Kidney epithelial cell (primary cell): ENCODE measurements around the gene CD248. TPM values are rescaled to one million over a fixed set of nuclear protein-coding genes. Genes with fewer than 3 reads are reported as not detected.
A peak's percentile ranks its signal among the peaks of the same experiment; 100 is the strongest.

ENCODE experiments used
- DNase-seq: peaks from one replicate; pipeline ENCODE4 v3.0.0-alpha.2; 2010; ENCODE audit warnings: low read depth
- H3K27me3 ChIP-seq: 2 replicates; pipeline ENCODE4 v1.6.0; 2011; ENCODE audit warnings: low read length; ENCODE audit not compliant: control insufficient read depth, insufficient read depth
- H3K36me3 ChIP-seq: 2 replicates; pipeline ENCODE4 v1.5.1; 2011; ENCODE audit warnings: low read length; ENCODE audit not compliant: control insufficient read depth, insufficient read depth
- H3K4me3 ChIP-seq: 2 replicates; pipeline ENCODE4 v1.5.1; 2011; ENCODE audit warnings: low read depth, mild to moderate bottlenecking, control low read depth, low read length
- total RNA-seq: library from RNA; depleted of rRNA; stranded (reverse); fragments of >200 nt; gene quantifications from 2 replicates; pipeline ENCODE4 v1.2.3, GENCODE V29; 2015
- TF ChIP-seq, protein P1 (sequence below): IDR thresholded peaks from 2 replicates; pipeline ENCODE4 v1.5.1; 2011; ENCODE audit warnings: mild to moderate bottlenecking, moderate library complexity, low read length, control low read depth, inconsistent platforms; ENCODE audit not compliant: insufficient read depth, poor library complexity, severe bottlenecking

The CD248 gene
- total RNA-seq, 1 donor from 2014 or later: 0.17 TPM

DNA sequence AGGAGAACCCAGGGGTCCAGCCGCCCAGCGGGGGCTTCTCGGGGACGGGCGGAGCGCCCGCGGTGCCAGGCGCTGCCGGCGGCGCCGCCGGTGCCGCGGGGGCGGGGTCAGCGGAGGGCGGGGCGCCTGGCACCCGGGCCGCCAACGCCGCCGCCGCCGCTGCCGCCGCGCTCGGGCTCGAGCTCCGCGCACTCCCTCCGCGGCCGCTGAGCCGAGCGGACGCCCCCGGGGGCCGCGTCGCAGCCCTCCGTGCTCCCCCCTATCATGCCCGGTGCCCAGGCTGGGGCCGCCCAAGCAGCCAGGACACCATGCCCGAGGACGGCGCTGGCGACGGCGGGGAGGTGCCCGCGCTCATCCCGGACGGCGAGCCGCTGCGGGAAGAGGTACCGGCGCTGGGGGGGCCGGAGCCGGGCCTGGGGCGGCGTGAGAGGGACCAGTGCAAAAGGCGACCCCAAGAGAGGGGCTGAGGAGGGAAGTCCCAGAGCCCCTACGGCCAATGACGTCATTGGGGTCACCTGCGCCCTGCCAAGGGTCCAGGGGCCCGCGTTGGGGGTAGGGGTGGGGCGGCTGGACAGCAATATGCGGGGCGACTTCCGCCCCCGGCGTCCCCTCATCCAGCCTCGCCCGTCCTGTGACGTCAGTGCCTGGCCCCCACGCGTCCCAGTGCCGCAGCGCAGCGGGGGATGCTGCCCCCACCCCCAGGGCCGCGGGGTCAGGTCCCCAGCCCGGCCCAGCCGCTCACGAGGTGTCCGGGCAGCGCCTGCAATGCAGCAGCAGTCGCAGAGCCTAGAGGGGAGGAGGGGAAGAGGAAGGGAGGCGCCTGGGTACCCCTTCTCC, 24.9 kb downstream of the CD248 start, which contains the start of gene TMEM151A:
TSS of gene TMEM151A (plus strand) at position 189 of the 837 bp plus-strand sequence. CDS start at position 309, 120 bp downstream.
- H3K4me3 ChIP-seq: peak within 1 kb of the TSS; percentile 42
- DNase-seq: no peak
- TF ChIP-seq, protein P1, sequence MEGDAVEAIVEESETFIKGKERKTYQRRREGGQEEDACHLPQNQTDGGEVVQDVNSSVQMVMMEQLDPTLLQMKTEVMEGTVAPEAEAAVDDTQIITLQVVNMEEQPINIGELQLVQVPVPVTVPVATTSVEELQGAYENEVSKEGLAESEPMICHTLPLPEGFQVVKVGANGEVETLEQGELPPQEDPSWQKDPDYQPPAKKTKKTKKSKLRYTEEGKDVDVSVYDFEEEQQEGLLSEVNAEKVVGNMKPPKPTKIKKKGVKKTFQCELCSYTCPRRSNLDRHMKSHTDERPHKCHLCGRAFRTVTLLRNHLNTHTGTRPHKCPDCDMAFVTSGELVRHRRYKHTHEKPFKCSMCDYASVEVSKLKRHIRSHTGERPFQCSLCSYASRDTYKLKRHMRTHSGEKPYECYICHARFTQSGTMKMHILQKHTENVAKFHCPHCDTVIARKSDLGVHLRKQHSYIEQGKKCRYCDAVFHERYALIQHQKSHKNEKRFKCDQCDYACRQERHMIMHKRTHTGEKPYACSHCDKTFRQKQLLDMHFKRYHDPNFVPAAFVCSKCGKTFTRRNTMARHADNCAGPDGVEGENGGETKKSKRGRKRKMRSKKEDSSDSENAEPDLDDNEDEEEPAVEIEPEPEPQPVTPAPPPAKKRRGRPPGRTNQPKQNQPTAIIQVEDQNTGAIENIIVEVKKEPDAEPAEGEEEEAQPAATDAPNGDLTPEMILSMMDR: no peak
- H3K27me3 ChIP-seq: peaks cover 34% of the 10 kb centered on the region
- H3K36me3 ChIP-seq: no peaks in the 10 kb centered on the region

DNA sequence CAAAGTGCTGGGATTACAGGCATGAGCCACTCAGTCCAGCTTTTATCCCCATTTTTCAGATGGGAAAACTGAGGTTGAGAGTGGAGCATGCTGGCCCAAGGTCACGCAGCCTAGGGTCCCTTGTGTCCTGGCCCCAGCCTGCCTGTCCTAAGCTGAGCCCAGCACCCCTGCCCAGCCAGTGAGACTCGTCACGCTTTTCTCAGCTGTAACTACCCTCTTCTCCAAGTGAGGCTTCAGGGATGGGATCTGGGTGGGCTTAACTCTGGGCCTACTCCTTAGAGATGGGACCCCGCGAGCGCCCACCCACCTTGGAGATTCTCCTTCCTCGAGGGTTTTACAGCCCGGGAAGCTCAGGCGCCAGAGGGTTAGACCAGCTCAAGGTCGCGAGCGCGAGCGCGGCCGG, 25.5 kb downstream of the CD248 start:
- TF ChIP-seq, protein P1: no peak
- Histone ChIP-seq H3K27me3 (peaks cover 31% of the 10 kb centered on the region), H3K36me3 (no peaks in the 10 kb centered on the region), H3K4me3 (no peak overlapping the region)
- DNase-seq: no peak

DNA sequence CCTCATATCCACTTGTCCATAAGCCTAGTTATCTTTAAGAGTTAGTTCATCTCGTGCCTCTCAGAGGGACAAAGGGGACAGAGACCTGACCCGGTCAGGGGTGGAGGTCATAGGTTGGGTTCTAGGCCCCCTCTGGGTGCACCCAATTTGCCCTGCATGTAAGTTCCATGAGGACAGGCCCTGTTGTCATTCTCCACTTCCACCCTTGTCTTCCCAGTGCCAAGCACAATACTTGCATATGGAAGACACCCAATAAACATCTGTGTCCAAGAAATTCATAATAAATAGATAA, 26.6 kb downstream of the CD248 start:
- Histone ChIP-seq H3K27me3 (peaks cover 30% of the 10 kb centered on the region), H3K36me3 (no peaks in the 10 kb centered on the region), H3K4me3 (no peak overlapping the region)
- no peak for DNase-seq
- TF ChIP-seq, protein P1: no peak

DNA sequence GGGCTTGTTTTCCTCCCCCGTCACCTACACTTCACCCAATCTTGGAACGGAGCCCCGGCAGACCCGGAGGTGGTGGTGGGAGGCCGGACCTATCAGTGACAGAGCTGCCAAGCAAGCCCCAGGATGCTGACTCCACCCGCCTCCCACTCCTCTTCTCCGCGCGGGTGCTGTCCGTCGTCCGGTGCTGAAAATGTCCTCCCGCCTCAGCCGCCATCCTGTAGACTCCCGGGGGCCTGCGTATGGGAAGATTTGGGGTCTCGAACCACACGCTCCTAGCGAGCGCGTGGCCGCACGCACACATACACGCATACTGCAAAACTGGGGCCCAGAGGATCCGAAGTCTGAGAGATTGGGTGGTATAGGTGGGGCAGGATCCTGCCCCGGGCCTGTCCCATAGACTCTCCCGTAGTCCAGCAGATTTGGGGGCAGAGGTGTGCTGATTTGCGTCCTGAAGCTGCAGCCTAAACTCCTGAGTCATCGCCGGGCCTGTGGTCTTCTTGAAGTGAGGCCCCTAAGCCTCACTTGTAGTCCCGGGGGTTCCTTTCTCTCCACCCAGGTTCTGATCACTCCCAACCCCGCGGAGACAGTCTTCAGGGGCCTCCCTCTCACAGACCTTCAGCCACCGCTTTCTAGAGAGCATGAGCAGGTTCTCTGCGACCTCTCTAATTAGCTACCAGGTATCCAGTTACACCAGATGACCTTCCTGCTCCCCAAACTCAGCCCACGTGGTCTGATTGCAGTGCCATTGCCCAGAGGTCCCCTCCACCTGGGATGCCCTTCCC, 27.1 kb downstream of the CD248 start:
- H3K4me3 ChIP-seq: peak overlapping the region; percentile 57
- no peaks in the 10 kb centered on the region for H3K36me3 ChIP-seq
- peaks cover 29% of the 10 kb centered on the region for H3K27me3 ChIP-seq
- no peak for DNase-seq
- TF ChIP-seq, protein P1: no peak

DNA sequence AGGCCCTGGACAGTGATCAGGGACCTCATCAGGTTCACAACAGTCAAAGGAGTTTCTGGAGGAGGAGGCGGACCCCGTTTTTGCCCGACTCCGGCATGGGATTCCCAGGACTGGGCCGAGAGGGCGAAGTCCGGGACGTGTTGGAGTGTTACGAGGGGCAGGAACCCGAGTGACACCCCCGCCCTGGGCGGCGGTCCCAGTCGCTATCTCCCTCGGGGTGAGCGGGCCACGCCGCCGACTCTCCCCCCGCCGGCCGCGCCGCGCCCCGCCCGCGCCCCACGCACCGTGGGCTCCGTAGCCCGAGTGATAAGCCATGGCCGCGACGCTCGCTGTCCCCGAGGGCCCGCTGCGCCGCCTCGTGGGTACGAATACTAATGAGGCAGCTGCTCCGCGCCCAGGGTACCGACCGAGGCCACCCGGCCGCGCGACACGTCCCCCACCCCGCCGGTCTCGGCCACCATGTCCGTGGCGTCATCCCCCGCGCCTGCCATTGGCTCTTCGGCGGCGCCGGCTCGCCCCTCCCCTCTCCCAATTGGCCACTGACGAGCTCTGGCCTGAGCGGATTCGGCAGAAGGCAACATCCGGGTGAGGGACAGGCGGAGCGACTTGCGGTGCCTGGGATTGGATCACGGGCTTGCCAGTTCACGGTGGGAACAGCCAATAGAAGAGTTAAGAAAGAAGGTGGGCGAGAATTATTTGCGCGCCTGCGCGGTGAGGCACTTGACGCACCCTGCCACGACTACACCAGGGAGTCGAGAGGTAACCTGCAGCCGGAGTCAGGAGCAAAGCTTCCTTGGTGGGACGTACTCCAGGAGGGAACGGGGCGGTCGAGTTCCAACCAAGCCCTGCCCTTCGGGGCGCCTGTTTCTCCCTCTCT, 27.9 kb downstream of the CD248 start, which contains the start of gene YIF1A:
TSS of gene YIF1A (minus strand) at position 473 of the 877 bp plus-strand sequence. CDS start at position 315, 158 bp downstream.
- peaks cover 25% of the 10 kb centered on the region for H3K27me3 ChIP-seq
- peak within 1 kb of the TSS; percentile 74 for H3K4me3 ChIP-seq
- TF ChIP-seq, protein P1: no peak
- H3K36me3 ChIP-seq: no peaks in the 10 kb centered on the region
- peak; percentile 97 for DNase-seq
